Kidney (tissue), 14 donors: Measurements from ENCODE around the gene GALNT18. TPM values are rescaled to one million over a fixed set of nuclear protein-coding genes. Genes with fewer than 3 reads are reported as not detected.

Experiments
- DNase-seq, 5 donors: peaks; one replicate each; pipeline ENCODE4 v3.0.0-alpha.2; 2013 to 2020
- FAIRE-seq: peaks from 2 replicates; lab custom pipeline; 2012; peaks lifted over from hg19 to GRCh38; lab: Jason Lieb, UNC
- H3K27ac ChIP-seq, 2 donors: one replicate each; pipeline ENCODE4 v1.7.0; 2013; ENCODE audit warnings: low read depth in 2 of 2, low read length in 2 of 2, inconsistent platforms in 1 of 2
- H3K27me3 ChIP-seq: one replicate; pipeline ENCODE4 v1.7.1; 2013; ENCODE audit warnings: low read length, inconsistent platforms; ENCODE audit not compliant: control insufficient read depth, insufficient read depth
- H3K36me3 ChIP-seq, 3 donors: one replicate each; pipeline versions ENCODE4 v1.7.0 to v1.7.1; 2013; ENCODE audit warnings: low read length in 3 of 3, control low read depth in 1 of 3, inconsistent platforms in 1 of 3; ENCODE audit not compliant: insufficient read depth in 3 of 3, control insufficient read depth in 2 of 3
- H3K4me1 ChIP-seq, 3 donors: one replicate each; pipeline versions ENCODE4 v1.7.0 to v1.7.1; 2013; ENCODE audit warnings: low read length in 3 of 3, inconsistent platforms in 1 of 3, low read depth in 1 of 3; ENCODE audit not compliant: control insufficient read depth in 2 of 3, insufficient read depth in 2 of 3
- H3K4me3 ChIP-seq, 3 donors: one replicate each; pipeline versions ENCODE4 v1.7.0 to v1.8.1; 2013; ENCODE audit warnings: low read length in 3 of 3, control low read depth in 1 of 3, inconsistent platforms in 1 of 3
- H3K9ac ChIP-seq, 3 donors: one replicate each; pipeline versions ENCODE4 v1.7.0 to v1.7.1; 2013; ENCODE audit warnings: low read length in 3 of 3, control low read depth in 1 of 3, inconsistent platforms in 1 of 3
- H3K9me3 ChIP-seq, 3 donors: one replicate each; pipeline versions ENCODE4 v1.7.0 to v1.7.1; 2013; ENCODE audit warnings: low read length in 3 of 3, control low read depth in 1 of 3, inconsistent platforms in 1 of 3; ENCODE audit not compliant: control insufficient read depth in 2 of 3, insufficient read depth in 1 of 3
- CTCF ChIP-seq: IDR thresholded peaks from 3 replicates; pipeline ENCODE4 v1.5.1; 2012; ENCODE audit warnings: mild to moderate bottlenecking, moderate library complexity, borderline replicate concordance; ENCODE audit not compliant: insufficient read depth; ENCODE audit errors: extremely low read depth
- intact Hi-C: fragments of 100-400 bp; cut with DNase I; formaldehyde crosslinking; loops from one replicate; pipeline ENCODE4 v1.11.1; 2022
- polyA plus RNA-seq: library from polyadenylated mRNA; stranded (reverse); fragments of 350-450 nt; fragmentation: Illumina TruSeq; extraction: RNeasy Lipid Tissue Mini Kit (QIAGEN cat#74804); gene quantifications from one replicate; pipeline ENCODE4 v1.2.3, GENCODE V29; 2014; ENCODE audit warnings: low read depth, low replicate concordance; ENCODE audit not compliant: insufficient read depth
- total RNA-seq: library from RNA; stranded (reverse); fragmentation: NEBNext Ultra II Directional; extraction: Animal tissue kit (Norgen Biotek cat#: 25700); gene quantifications from one replicate; pipeline ENCODE4 v1.2.1, GENCODE V29; 2021
- donor health status: control.
- donor health status: control.
- donor health status: control.
- donor health status: control.
- donor health status: control.
- donor health status: DM: yes; HTN: yes; CAD: no.
- donor health status: Normal renal cell carcinoma (clear cell type).

The GALNT18 gene
- total and polyA plus RNA-seq, 2 donors from 2014 or later: 27.2 to 42.1 TPM

- Histone ChIP-seq H3K36me3 (no peaks in the 10 kb centered on the region), H3K4me1 (peaks cover 0 to 19% (median 10%) of the 10 kb centered on the region in 3 donors), H3K27ac (no peak overlapping the region), H3K27me3 (no peaks in the 10 kb centered on the region), H3K9me3 (no peaks in the 10 kb centered on the region), H3K4me3 (no peak overlapping the region), H3K9ac (no peak overlapping the region)
- FAIRE-seq (no peak), DNase-seq (peak in 3 of 5 donors; percentile 37 to 83 (median 55))
- TF ChIP-seq CTCF: no peak
- intact Hi-C loops: no loop called here
Observed at GRCh38 chr11:11391796-11392463, 229.9 kb downstream of the GALNT18 start.

GRCh38 chr11:11391169-11391568 lies 230.6 kb downstream of the GALNT18 start:
- Histone ChIP-seq H3K27me3 (no peaks in the 10 kb centered on the region), H3K9me3 (no peaks in the 10 kb centered on the region), H3K4me3 (no peak overlapping the region), H3K36me3 (no peaks in the 10 kb centered on the region), H3K27ac (no peak overlapping the region), H3K9ac (no peak overlapping the region), H3K4me1 (peaks cover 0 to 19% (median 10%) of the 10 kb centered on the region in 3 donors)
- DNase-seq (no peak), FAIRE-seq (no peak)
- no peak for TF ChIP-seq CTCF
- intact Hi-C loops: no loop called here

GRCh38 chr11:11390068-11390771 lies 231.6 kb downstream of the GALNT18 start:
- DNase-seq (peak in 1 of 5 donors; percentile 43), FAIRE-seq (no peak)
- Histone ChIP-seq H3K9ac (no peak overlapping the region), H3K36me3 (no peaks in the 10 kb centered on the region), H3K27me3 (no peaks in the 10 kb centered on the region), H3K4me1 (peaks cover 0 to 19% (median 10%) of the 10 kb centered on the region in 3 donors), H3K4me3 (no peak overlapping the region), H3K9me3 (no peaks in the 10 kb centered on the region), H3K27ac (no peak overlapping the region)
- TF ChIP-seq CTCF: no peak
- intact Hi-C loops: no loop called here
